Measurements from ENCODE around the gene RBM47.
A peak's percentile ranks its signal among the peaks of the same experiment; 100 is the strongest.
"Not testable (repeated sequence)": the region's sequence is repeated elsewhere in the genome, so short reads cannot be mapped to it uniquely, and the experiment has no call there.

The RBM47 gene

GRCh38 chr4:40553995-40554394 is 75.7 kb downstream of the RBM47 start:
- FAIRE-seq (no peak), DNase-seq (ENCODE audit: insufficient read length) (no peak)
- TF ChIP-seq TAF1 (IDR thresholded peaks at IDR 0.05; ENCODE audit: borderline replicate concordance, low read depth, low read length) (no peak), POLR2A (IDR thresholded peaks at IDR 0.05; ENCODE audit: low read depth, low read length) (no peak), POLR2AphosphoS5 (IDR thresholded peaks at IDR 0.05; ENCODE audit: low read depth, low read length) (no peak)

GRCh38 chr4:40552536-40552935 is 77.1 kb downstream of the RBM47 start:
- no peak for TF ChIP-seq POLR2A (IDR thresholded peaks at IDR 0.05; ENCODE audit: low read depth, low read length)
- TF ChIP-seq POLR2AphosphoS5 (IDR thresholded peaks at IDR 0.05; ENCODE audit: low read depth, low read length), result no peak
- TF ChIP-seq TAF1 (IDR thresholded peaks at IDR 0.05; ENCODE audit: borderline replicate concordance, low read depth, low read length), result no peak
- DNase-seq (ENCODE audit: insufficient read length) (no peak), FAIRE-seq (no peak)

GRCh38 chr4:40551568-40552136 is 78.0 kb downstream of the RBM47 start:
- FAIRE-seq; DNase-seq (ENCODE audit: insufficient read length): not testable (repeated sequence)

GRCh38 chr4:40550948-40551462 is 78.7 kb downstream of the RBM47 start:
- TF ChIP-seq POLR2AphosphoS5 (IDR thresholded peaks at IDR 0.05; ENCODE audit: low read depth, low read length), result no peak
- TF ChIP-seq TAF1 (IDR thresholded peaks at IDR 0.05; ENCODE audit: borderline replicate concordance, low read depth, low read length), result no peak
- TF ChIP-seq POLR2A (IDR thresholded peaks at IDR 0.05; ENCODE audit: low read depth, low read length), result no peak
- FAIRE-seq (peak; percentile 90), DNase-seq (ENCODE audit: insufficient read length) (no peak)

- no peak for FAIRE-seq
- TF ChIP-seq POLR2A (IDR thresholded peaks at IDR 0.05; ENCODE audit: low read depth, low read length), result no peak
- TF ChIP-seq TAF1 (IDR thresholded peaks at IDR 0.05; ENCODE audit: borderline replicate concordance, low read depth, low read length), result no peak
- no peak for TF ChIP-seq POLR2AphosphoS5 (IDR thresholded peaks at IDR 0.05; ENCODE audit: low read depth, low read length)
Measured at GRCh38 chr4:40550196-40550595, 79.5 kb downstream of the RBM47 start.

GRCh38 chr4:40548256-40548655 is 81.4 kb downstream of the RBM47 start:
- TF ChIP-seq POLR2A (IDR thresholded peaks at IDR 0.05; ENCODE audit: low read depth, low read length), result no peak
- TF ChIP-seq POLR2AphosphoS5 (IDR thresholded peaks at IDR 0.05; ENCODE audit: low read depth, low read length), result no peak
- no peak for TF ChIP-seq TAF1 (IDR thresholded peaks at IDR 0.05; ENCODE audit: borderline replicate concordance, low read depth, low read length)
- DNase-seq (ENCODE audit: insufficient read length) (no peak), FAIRE-seq (no peak)

More at GRCh38 chr4:40550196-40550595, 79.5 kb downstream of the RBM47 start:
- no peak for DNase-seq (ENCODE audit: insufficient read length)

- no peak for TF ChIP-seq POLR2A (IDR thresholded peaks at IDR 0.05; ENCODE audit: low read depth, low read length)
- TF ChIP-seq TAF1 (IDR thresholded peaks at IDR 0.05; ENCODE audit: borderline replicate concordance, low read depth, low read length), result no peak
- no peak for TF ChIP-seq POLR2AphosphoS5 (IDR thresholded peaks at IDR 0.05; ENCODE audit: low read depth, low read length)
- DNase-seq (ENCODE audit: insufficient read length) (no peak), FAIRE-seq (no peak)
Measured at GRCh38 chr4:40547789-40548132, 81.9 kb downstream of the RBM47 start.

GRCh38 chr4:40546969-40547788 is 82.5 kb downstream of the RBM47 start:
- FAIRE-seq, result no peak
- no peak for DNase-seq (ENCODE audit: insufficient read length)
- TF ChIP-seq TAF1 (IDR thresholded peaks at IDR 0.05; ENCODE audit: borderline replicate concordance, low read depth, low read length) (no peak), POLR2A (IDR thresholded peaks at IDR 0.05; ENCODE audit: low read depth, low read length) (no peak), POLR2AphosphoS5 (IDR thresholded peaks at IDR 0.05; ENCODE audit: low read depth, low read length) (no peak)

GRCh38 chr4:40546506-40546905 is 83.2 kb downstream of the RBM47 start:
- DNase-seq (ENCODE audit: insufficient read length) (no peak), FAIRE-seq (no peak)
- TF ChIP-seq POLR2A (IDR thresholded peaks at IDR 0.05; ENCODE audit: low read depth, low read length) (no peak), POLR2AphosphoS5 (IDR thresholded peaks at IDR 0.05; ENCODE audit: low read depth, low read length) (no peak), TAF1 (IDR thresholded peaks at IDR 0.05; ENCODE audit: borderline replicate concordance, low read depth, low read length) (no peak)

GRCh38 chr4:40545487-40545886 is 84.2 kb downstream of the RBM47 start:
- not testable (repeated sequence) for DNase-seq (ENCODE audit: insufficient read length); FAIRE-seq

- FAIRE-seq (no peak), DNase-seq (ENCODE audit: insufficient read length) (no peak)
- TF ChIP-seq POLR2AphosphoS5 (IDR thresholded peaks at IDR 0.05; ENCODE audit: low read depth, low read length), result no peak
- TF ChIP-seq TAF1 (IDR thresholded peaks at IDR 0.05; ENCODE audit: borderline replicate concordance, low read depth, low read length), result no peak
- no peak for TF ChIP-seq POLR2A (IDR thresholded peaks at IDR 0.05; ENCODE audit: low read depth, low read length)
Measured at GRCh38 chr4:40544221-40544620, 85.4 kb downstream of the RBM47 start.

GRCh38 chr4:40540800-40541199 is 88.9 kb downstream of the RBM47 start:
- FAIRE-seq, result no peak
- TF ChIP-seq POLR2A (IDR thresholded peaks at IDR 0.05; ENCODE audit: low read depth, low read length) (no peak), TAF1 (IDR thresholded peaks at IDR 0.05; ENCODE audit: borderline replicate concordance, low read depth, low read length) (no peak), POLR2AphosphoS5 (IDR thresholded peaks at IDR 0.05; ENCODE audit: low read depth, low read length) (no peak)

More at GRCh38 chr4:40540800-40541199, 88.9 kb downstream of the RBM47 start:
- no peak for DNase-seq (ENCODE audit: insufficient read length)
